ENCODE results near the gene ARHGAP33. TPM values are rescaled to one million over a fixed set of nuclear protein-coding genes. Genes with fewer than 3 reads are reported as not detected.

Gene ARHGAP33
- polyA plus RNA-seq, 1 donor from 2014 or later = 20.5 TPM

- no peaks in the 10 kb centered on the region for H4K20me1 ChIP-seq (ENCODE audit: insufficient read depth)
- no peak overlapping the region for H3K9ac ChIP-seq (ENCODE audit: low read length)
- H3K4me3 ChIP-seq (ENCODE audit: low read length) = no peak overlapping the region
- no peak overlapping the region for H3K4me2 ChIP-seq (ENCODE audit: low read length)
- no peak overlapping the region for H2AFZ ChIP-seq (ENCODE audit: low read depth, low read length)
- no peaks in the 10 kb centered on the region for H3K9me3 ChIP-seq (ENCODE audit: low read length)
- no peaks in the 10 kb centered on the region for H3K9me2 ChIP-seq (ENCODE audit: insufficient read depth, low read length)
- H3F3A ChIP-seq (ENCODE audit: insufficient read depth, low read length, poor library complexity, severe bottlenecking) = no peaks in the 10 kb centered on the region
- peaks cover 4% of the 10 kb centered on the region for H3K79me2 ChIP-seq (replicated peaks; ENCODE audit: insufficient read depth, low read length)
- TF ChIP-seq CTCF (IDR thresholded peaks at IDR 0.05; ENCODE audit: poor library complexity, severe bottlenecking) (no peak), MXI1 (conservative IDR thresholded peaks at IDR 0.05; ENCODE audit: poor library complexity, severe bottlenecking) (no peak), TAF1 (IDR thresholded peaks at IDR 0.05; ENCODE audit: low read depth) (no peak), SMC3 (conservative IDR thresholded peaks at IDR 0.05; ENCODE audit: poor library complexity) (no peak), EZH2 (IDR thresholded peaks at IDR 0.05; ENCODE audit: borderline replicate concordance, insufficient read depth, low read length, poor library complexity, severe bottlenecking) (no peak), EP300 (conservative IDR thresholded peaks at IDR 0.05; ENCODE audit: poor library complexity, severe bottlenecking) (no peak), POLR2AphosphoS5 (IDR thresholded peaks at IDR 0.05) (no peak), REST (IDR thresholded peaks at IDR 0.05; ENCODE audit: borderline replicate concordance) (no peak), RAD21 (conservative IDR thresholded peaks at IDR 0.05) (no peak)
- no peaks in the 10 kb centered on the region for H3K27me3 ChIP-seq (ENCODE audit: insufficient read depth, low read depth, low read length)
- H3K36me3 ChIP-seq (ENCODE audit: insufficient read depth, low read length) = no peaks in the 10 kb centered on the region
- H3K27ac ChIP-seq (ENCODE audit: low read length) = no peak overlapping the region
Measured at GRCh38 chr19:35764432-35765315, 10.7 kb upstream of the ARHGAP33 start.

- H3K9ac ChIP-seq (ENCODE audit: low read length) = no peak overlapping the region
- H3K79me2 ChIP-seq (replicated peaks; ENCODE audit: insufficient read depth, low read length) = no peaks in the 10 kb centered on the region
- no peak overlapping the region for H3K4me3 ChIP-seq (ENCODE audit: low read length)
- H3K36me3 ChIP-seq (ENCODE audit: insufficient read depth, low read length) = no peaks in the 10 kb centered on the region
- H3F3A ChIP-seq (ENCODE audit: insufficient read depth, low read length, poor library complexity, severe bottlenecking) = no peaks in the 10 kb centered on the region
- H3K9me2 ChIP-seq (ENCODE audit: insufficient read depth, low read length) = no peaks in the 10 kb centered on the region
- no peak overlapping the region for H2AFZ ChIP-seq (ENCODE audit: low read depth, low read length)
- no peak overlapping the region for H3K4me2 ChIP-seq (ENCODE audit: low read length)
- H3K27ac ChIP-seq (ENCODE audit: low read length) = no peak overlapping the region
- H3K27me3 ChIP-seq (ENCODE audit: insufficient read depth, low read depth, low read length) = no peaks in the 10 kb centered on the region
- no peaks in the 10 kb centered on the region for H3K9me3 ChIP-seq (ENCODE audit: low read length)
- no peaks in the 10 kb centered on the region for H4K20me1 ChIP-seq (ENCODE audit: insufficient read depth)
- TF ChIP-seq MXI1 (conservative IDR thresholded peaks at IDR 0.05; ENCODE audit: poor library complexity, severe bottlenecking) (no peak), EZH2 (IDR thresholded peaks at IDR 0.05; ENCODE audit: borderline replicate concordance, insufficient read depth, low read length, poor library complexity, severe bottlenecking) (no peak), TAF1 (IDR thresholded peaks at IDR 0.05; ENCODE audit: low read depth) (no peak), RAD21 (conservative IDR thresholded peaks at IDR 0.05) (no peak), EP300 (conservative IDR thresholded peaks at IDR 0.05; ENCODE audit: poor library complexity, severe bottlenecking) (no peak), SMC3 (conservative IDR thresholded peaks at IDR 0.05; ENCODE audit: poor library complexity) (no peak), POLR2AphosphoS5 (IDR thresholded peaks at IDR 0.05) (no peak), CTCF (IDR thresholded peaks at IDR 0.05; ENCODE audit: poor library complexity, severe bottlenecking) (no peak), REST (IDR thresholded peaks at IDR 0.05; ENCODE audit: borderline replicate concordance) (no peak)
Measured at GRCh38 chr19:35766571-35767104, 8.7 kb upstream of the ARHGAP33 start.
